ENCODE measurements around the gene BTBD10. TPM values are rescaled to one million over a fixed set of nuclear protein-coding genes. Genes with fewer than 3 reads are reported as not detected.
A peak's percentile ranks its signal among the peaks of the same experiment; 100 is the strongest.

The BTBD10 gene
- total and polyA plus RNA-seq, 2 of the 13 experiments (the other 11 are each of a cell fraction or from before 2014, with no cell fraction given): 9.8 to 26.6 TPM

GRCh38 chr11:13368041-13368446 is 95.0 kb downstream of the BTBD10 start:
- no TSS peak for BruUV-seq (replicated peaks)
- H3K36me3 ChIP-seq (replicated peaks in 1 of 2; ENCODE audit: control insufficient read depth in 1 of 2, insufficient read depth in 2 of 2, low read length in 2 of 2): no peaks in the 10 kb centered on the region; a peak in 1 of 5 replicates
- H3K79me2 ChIP-seq (ENCODE audit: insufficient read depth, low read length): no peaks in the 10 kb centered on the region
- 93% methylated on average over 5 of the region's 5 CpGs for WGBS (ENCODE audit: low lambda C conversion rate)
- no peaks in the 10 kb centered on the region for H4K20me1 ChIP-seq (ENCODE audit: insufficient read depth, low read length)
- POLR2A ChIA-PET: no interaction called here
- no peaks in the 10 kb centered on the region for H3K9me3 ChIP-seq (ENCODE audit: low read length)
- H3K27me3 ChIP-seq (ENCODE audit: control insufficient read depth in 1 of 2, insufficient read depth in 2 of 2, low read length in 2 of 2): no peaks in the 10 kb centered on the region
- intact Hi-C loops (cut with micrococcal nuclease; ENCODE audit: unreplicated experiment): no loop called here
- no peak for ATAC-seq
- H3K4me3 ChIP-seq (replicated peaks in 1 of 3; ENCODE audit: insufficient read depth in 1 of 3, low read depth in 2 of 3, low read length in 3 of 3): no peak overlapping the region
- H3K4me2 ChIP-seq (ENCODE audit: low read depth, low read length): no peak overlapping the region
- no peak overlapping the region for H3K9ac ChIP-seq (ENCODE audit: insufficient read depth, low read depth, low read length)
- peak; percentile 9 for DNase-seq (ENCODE audit: low spot score)
- FAIRE-seq: no peak
- no peaks in the 10 kb centered on the region for H3K4me1 ChIP-seq (ENCODE audit: insufficient read depth, low read length)
- in situ Hi-C loops (cut with HindIII; ENCODE audit: extremely low pct_ligation_motif_present, low pct_unique_long_range_greater_than_20kb): no loop called here
- TF ChIP-seq RFXANK (CRISPR knock-in tag; IDR thresholded peaks at IDR 0.05): no peak
- no peak for TF ChIP-seq MTERF4 (CRISPR knock-in tag; IDR thresholded peaks at IDR 0.05)
- TF ChIP-seq PAWR (CRISPR knock-in tag; IDR thresholded peaks at IDR 0.05; ENCODE audit: borderline replicate concordance): no peak
- no peak for TF ChIP-seq TEF (CRISPR knock-in tag; IDR thresholded peaks at IDR 0.05)
- no peak for TF ChIP-seq NR2C2 (CRISPR knock-in tag; IDR thresholded peaks at IDR 0.05; ENCODE audit: borderline replicate concordance)
- no peak for TF ChIP-seq ZNF788 (CRISPR knock-in tag; IDR thresholded peaks at IDR 0.05; ENCODE audit: borderline replicate concordance)
- no peak for TF ChIP-seq CENPBD1 (CRISPR knock-in tag; IDR thresholded peaks at IDR 0.05; ENCODE audit: borderline replicate concordance, low read depth)
- no peak for TF ChIP-seq KDM3A (CRISPR knock-in tag; IDR thresholded peaks at IDR 0.05; ENCODE audit: low read depth)
- no peak for TF ChIP-seq SOX5 (CRISPR knock-in tag; IDR thresholded peaks at IDR 0.05; ENCODE audit: borderline replicate concordance)
- no peak for TF ChIP-seq TP53 (CRISPR knock-in tag; conservative IDR thresholded peaks at IDR 0.05)
- TF ChIP-seq HNRNPUL1 (IDR thresholded peaks at IDR 0.05; ENCODE audit: low read depth, low read length): no peak
- TF ChIP-seq JDP2 (CRISPR knock-in tag; IDR thresholded peaks at IDR 0.05; ENCODE audit: borderline replicate concordance): no peak
- CTCF ChIA-PET (ENCODE audit: low intra/inter-chr PET ratio, low total read pairs): no interaction called here
- H3K27ac ChIP-seq (ENCODE audit: extremely low read length, insufficient read depth, low read length): no peak overlapping the region
- H2AFZ ChIP-seq (ENCODE audit: low read length): no peak overlapping the region

Measured in HepG2 (cell line).